A673 (cell line): ENCODE measurements around the gene PTGES3L. TPM values are rescaled to one million over a fixed set of nuclear protein-coding genes. Genes with fewer than 3 reads are reported as not detected.

Experiments
- BruUV-seq: library from RNA; stranded (reverse); fragments of 400-500 nt; replicated peaks from 2 replicates; lab custom pipeline; 2021; lab: Mats Ljungman, UMichigan
- CTCF ChIA-PET: fragments of 300-600 bp; sonication (Branson Sonifier 250); formaldehyde crosslinking; loops from one replicate; lab custom pipeline; 2022; ENCODE audit warnings: antibody characterized with exemption; lab: Charles Lee
- POLR2A ChIA-PET: fragments of 300-600 bp; sonication (Branson Sonifier 250); formaldehyde crosslinking; loops from one replicate; lab custom pipeline; 2022; ENCODE audit warnings: antibody characterized with exemption; ENCODE audit not compliant: low non-redundant PET; lab: Charles Lee
- DNase-seq: peaks from one replicate; pipeline ENCODE4 v3.0.0-alpha.2; 2015; ENCODE audit warnings: low spot score
- H3K27ac ChIP-seq: fragments of 200-600 bp; sonication (generic); 2 replicates; pipeline ENCODE4 v1.5.1; 2016; ENCODE audit warnings: mixed run types, low read depth, mild to moderate bottlenecking, mixed read lengths, antibody characterized with exemption, low read length; ENCODE audit not compliant: poor library complexity, severe bottlenecking
- H3K27me3 ChIP-seq: fragments of 200-600 bp; sonication (generic); replicated peaks from 2 replicates; pipeline ENCODE4 v1.6.1; 2017; ENCODE audit warnings: mixed run types, low read depth, mild to moderate bottlenecking, mixed read lengths, antibody characterized with exemption, low read length; ENCODE audit not compliant: insufficient read depth, poor library complexity
- H3K36me3 ChIP-seq: fragments of 200-600 bp; sonication (generic); 2 replicates; pipeline ENCODE4 v1.6.1; 2016; ENCODE audit warnings: mixed run types, mild to moderate bottlenecking, mixed read lengths, antibody characterized with exemption, low read length; ENCODE audit not compliant: insufficient read depth, poor library complexity, severe bottlenecking
- H3K4me1 ChIP-seq: fragments of 200-600 bp; sonication (generic); 2 replicates; pipeline ENCODE4 v1.6.1; 2017; ENCODE audit warnings: mixed run types, mild to moderate bottlenecking, mixed read lengths, antibody characterized with exemption, low read length; ENCODE audit not compliant: insufficient read depth, poor library complexity, severe bottlenecking
- H3K4me3 ChIP-seq: fragments of 200-600 bp; sonication (generic); 2 replicates; pipeline ENCODE4 v1.5.1; 2016; ENCODE audit warnings: low read depth, mixed run types, mild to moderate bottlenecking, mixed read lengths, low read length; ENCODE audit not compliant: poor library complexity, severe bottlenecking
- H3K9me3 ChIP-seq: fragments of 200-600 bp; sonication (generic); 2 replicates; pipeline ENCODE4 v1.6.1; 2016; ENCODE audit warnings: mixed run types, low read depth, mild to moderate bottlenecking, mixed read lengths, antibody characterized with exemption, low read length; ENCODE audit not compliant: poor library complexity, severe bottlenecking
- EZH2 ChIP-seq: fragments of 200-600 bp; sonication (generic); IDR thresholded peaks from 2 replicates; pipeline ENCODE4 v1.6.1; 2017; ENCODE audit warnings: borderline replicate concordance, low read depth, mild to moderate bottlenecking, mixed read lengths, antibody characterized with exemption, low read length; ENCODE audit not compliant: poor library complexity, severe bottlenecking
- intact Hi-C: fragments of 100-400 bp; cut with micrococcal nuclease; formaldehyde crosslinking; loops from one replicate; pipeline ENCODE4 v1.10.0; 2022; ENCODE audit not compliant: unreplicated experiment
- total RNA-seq: library from RNA; stranded (reverse); gene quantifications from 2 replicates; pipeline ENCODE4 v1.2.3, GENCODE V29; 2021
- TF ChIP-seq, protein P1 (sequence below): fragments of 300-800, 200-600 bp; sonication (generic); conservative IDR thresholded peaks from 2 replicates; pipeline ENCODE4 v1.5.1; 2017; ENCODE audit warnings: low read depth, mild to moderate bottlenecking, antibody characterized with exemption, low read length, moderate library complexity, mixed read lengths

The PTGES3L gene
- total RNA-seq, 1 experiment from 2014 or later, result 0.64 TPM

GRCh38 chr17:42989141-42989540 is 9.3 kb upstream of the PTGES3L start:
- BruUV-seq, result no TSS peak

GRCh38 chr17:42985225-42985624 is 5.3 kb upstream of the PTGES3L start:
- Histone ChIP-seq H3K27ac (no peak overlapping the region), H3K36me3 (peaks cover 16% of the 10 kb centered on the region), H3K4me3 (no peak overlapping the region), H3K9me3 (no peaks in the 10 kb centered on the region), H3K27me3 (no peaks in the 10 kb centered on the region), H3K4me1 (no peaks in the 10 kb centered on the region)
- no peak for DNase-seq
- ChIA-PET CTCF (no interaction called here), POLR2A (no interaction called here)
- no peak for TF ChIP-seq EZH2
- TF ChIP-seq, protein P1, sequence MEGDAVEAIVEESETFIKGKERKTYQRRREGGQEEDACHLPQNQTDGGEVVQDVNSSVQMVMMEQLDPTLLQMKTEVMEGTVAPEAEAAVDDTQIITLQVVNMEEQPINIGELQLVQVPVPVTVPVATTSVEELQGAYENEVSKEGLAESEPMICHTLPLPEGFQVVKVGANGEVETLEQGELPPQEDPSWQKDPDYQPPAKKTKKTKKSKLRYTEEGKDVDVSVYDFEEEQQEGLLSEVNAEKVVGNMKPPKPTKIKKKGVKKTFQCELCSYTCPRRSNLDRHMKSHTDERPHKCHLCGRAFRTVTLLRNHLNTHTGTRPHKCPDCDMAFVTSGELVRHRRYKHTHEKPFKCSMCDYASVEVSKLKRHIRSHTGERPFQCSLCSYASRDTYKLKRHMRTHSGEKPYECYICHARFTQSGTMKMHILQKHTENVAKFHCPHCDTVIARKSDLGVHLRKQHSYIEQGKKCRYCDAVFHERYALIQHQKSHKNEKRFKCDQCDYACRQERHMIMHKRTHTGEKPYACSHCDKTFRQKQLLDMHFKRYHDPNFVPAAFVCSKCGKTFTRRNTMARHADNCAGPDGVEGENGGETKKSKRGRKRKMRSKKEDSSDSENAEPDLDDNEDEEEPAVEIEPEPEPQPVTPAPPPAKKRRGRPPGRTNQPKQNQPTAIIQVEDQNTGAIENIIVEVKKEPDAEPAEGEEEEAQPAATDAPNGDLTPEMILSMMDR, result no peak
- no TSS peak for BruUV-seq
- intact Hi-C loops, result no loop called here

More at GRCh38 chr17:42989141-42989540, 9.3 kb upstream of the PTGES3L start:
- no peak overlapping the region for H3K4me3 ChIP-seq
- CTCF ChIA-PET, result no interaction called here
- no peaks in the 10 kb centered on the region for H3K9me3 ChIP-seq
- H3K27ac ChIP-seq, result no peak overlapping the region
- H3K27me3 ChIP-seq, result no peaks in the 10 kb centered on the region
- H3K36me3 ChIP-seq, result peaks cover 16% of the 10 kb centered on the region
- intact Hi-C loops, result no loop called here
- TF ChIP-seq EZH2, result no peak
- TF ChIP-seq, protein P1, result no peak
- DNase-seq, result no peak
- H3K4me1 ChIP-seq, result no peaks in the 10 kb centered on the region
- POLR2A ChIA-PET, result no interaction called here

DNA sequence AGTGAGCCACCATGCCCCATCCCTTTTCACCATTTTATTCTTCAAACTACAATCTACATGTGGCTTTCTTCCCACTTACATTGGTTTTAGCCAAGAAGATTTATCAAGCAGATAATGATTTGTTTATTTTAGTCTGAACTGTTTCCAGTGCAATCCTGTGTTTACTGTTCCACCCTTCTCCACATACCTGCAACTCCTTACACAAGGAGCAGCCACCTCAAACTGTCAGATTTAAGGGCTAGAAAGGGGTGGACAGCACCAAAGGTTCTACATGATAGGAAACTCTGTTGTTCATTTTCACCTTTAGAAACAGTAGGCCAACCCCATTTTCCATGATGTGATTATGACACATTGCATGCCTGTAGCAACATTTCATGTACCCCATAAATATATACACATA is 2.4 kb upstream of the PTGES3L start:
- no peaks in the 10 kb centered on the region for H3K27me3 ChIP-seq
- POLR2A ChIA-PET, result no interaction called here
- no peak for DNase-seq
- H3K36me3 ChIP-seq, result peaks cover 5% of the 10 kb centered on the region
- no peaks in the 10 kb centered on the region for H3K4me1 ChIP-seq
- TF ChIP-seq, protein P1, result no peak
- TF ChIP-seq EZH2, result no peak
- H3K27ac ChIP-seq, result no peak overlapping the region
- CTCF ChIA-PET, result no interaction called here
- BruUV-seq, result no TSS peak
- intact Hi-C loops, result no loop called here
- H3K9me3 ChIP-seq, result no peaks in the 10 kb centered on the region
- no peak overlapping the region for H3K4me3 ChIP-seq
